ENCODE results near the gene DAPK2.

The DAPK2 gene

GRCh38 chr15:64050281-64051092 is 4.2 kb upstream of the DAPK2 start:
- Histone ChIP-seq H3K23ac (ENCODE audit: low read length in 2 of 2) (no peak overlapping the region), H3K9ac (ENCODE audit: low read length) (no peak overlapping the region), H4K91ac (ENCODE audit: low read length) (no peak overlapping the region), H3K18ac (ENCODE audit: low read depth in 1 of 2, low read length in 2 of 2) (no peak overlapping the region), H4K8ac (ENCODE audit: low read length) (peak overlapping the region; percentile 42), H3K79me1 (replicated peaks; ENCODE audit: low read length, poor library complexity, severe bottlenecking) (no peaks in the 10 kb centered on the region), H3K4me2 (ENCODE audit: low read length, poor library complexity, severe bottlenecking) (no peak overlapping the region), H2AK5ac (ENCODE audit: low read length, severe bottlenecking) (no peak overlapping the region), H3K27ac (ENCODE audit: low read length, poor library complexity, severe bottlenecking) (no peak overlapping the region), H3K36me3 (ENCODE audit: control insufficient read depth in 1 of 2, insufficient read depth in 2 of 2, low read depth in 1 of 2, low read length in 2 of 2) (no peaks in the 10 kb centered on the region), H3K4ac (ENCODE audit: low read depth in 1 of 2, low read length in 2 of 2) (no peak overlapping the region), H2BK15ac (ENCODE audit: low read depth, poor library complexity, severe bottlenecking) (no peak overlapping the region), H3K4me1 (ENCODE audit: control insufficient read depth, insufficient read depth, low read depth, low read length) (peaks cover 17% of the 10 kb centered on the region), H2AFZ (ENCODE audit: low read depth, low read length) (no peak overlapping the region), H3K9me3 (ENCODE audit: control insufficient read depth, low read length) (no peaks in the 10 kb centered on the region), H2BK5ac (ENCODE audit: low read depth, low read length, poor library complexity, severe bottlenecking) (peak overlapping the region; percentile 21), H3K27me3 (ENCODE audit: control insufficient read depth in 1 of 2, insufficient read depth in 1 of 2, low read length in 2 of 2) (peaks cover 18 to 37% of the 10 kb centered on the region in 2 experiments), H2BK120ac (ENCODE audit: low read depth, low read length) (no peak overlapping the region), H3K14ac (ENCODE audit: low read length in 2 of 2) (no peak overlapping the region), H2BK12ac (ENCODE audit: low read length in 2 of 2) (no peak overlapping the region), H3K4me3 (ENCODE audit: insufficient read depth in 1 of 2, low read depth in 1 of 2, low read length in 2 of 2) (no peak overlapping the region)
- no peak for DNase-seq
- WGBS, result 80% methylated on average over 6 of the region's 8 CpGs

DNA sequence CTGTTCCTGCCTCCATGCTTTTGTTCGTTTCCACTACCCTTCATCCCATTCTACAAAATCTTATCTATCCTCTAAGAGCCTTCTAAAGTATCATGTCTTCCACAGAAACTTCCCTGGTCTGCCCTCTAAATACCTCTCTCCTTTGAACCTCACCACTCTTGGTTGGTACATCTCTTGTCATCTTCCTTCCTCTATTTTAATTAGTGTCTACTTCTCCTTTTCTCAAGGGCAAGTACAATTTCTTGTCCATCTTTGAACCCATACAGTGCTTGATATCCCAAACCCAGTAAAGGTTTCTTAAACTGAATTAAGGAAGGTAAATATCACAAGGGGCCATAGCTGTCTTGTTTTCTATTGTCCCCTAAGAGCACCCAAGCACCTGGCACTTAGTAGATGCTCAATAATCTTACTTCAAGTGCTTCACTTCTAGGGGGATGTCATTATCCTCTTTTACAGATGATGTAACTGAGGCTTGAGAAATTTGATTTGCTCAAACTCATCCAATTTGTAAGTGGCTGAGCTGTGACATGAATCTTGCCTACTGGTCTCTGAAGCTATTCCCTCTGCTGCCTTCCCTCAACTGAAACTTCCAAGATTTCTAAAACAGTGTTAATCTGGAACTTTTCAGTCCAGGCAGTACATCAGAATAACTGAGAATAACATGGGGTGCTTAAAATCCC is 2.6 kb upstream of the DAPK2 start:
- H3K4me2 ChIP-seq (ENCODE audit: low read length, poor library complexity, severe bottlenecking), result no peak overlapping the region
- no peaks in the 10 kb centered on the region for H3K79me1 ChIP-seq (replicated peaks; ENCODE audit: low read length, poor library complexity, severe bottlenecking)
- H2BK12ac ChIP-seq (ENCODE audit: low read length in 2 of 2), result no peak overlapping the region

DNA sequence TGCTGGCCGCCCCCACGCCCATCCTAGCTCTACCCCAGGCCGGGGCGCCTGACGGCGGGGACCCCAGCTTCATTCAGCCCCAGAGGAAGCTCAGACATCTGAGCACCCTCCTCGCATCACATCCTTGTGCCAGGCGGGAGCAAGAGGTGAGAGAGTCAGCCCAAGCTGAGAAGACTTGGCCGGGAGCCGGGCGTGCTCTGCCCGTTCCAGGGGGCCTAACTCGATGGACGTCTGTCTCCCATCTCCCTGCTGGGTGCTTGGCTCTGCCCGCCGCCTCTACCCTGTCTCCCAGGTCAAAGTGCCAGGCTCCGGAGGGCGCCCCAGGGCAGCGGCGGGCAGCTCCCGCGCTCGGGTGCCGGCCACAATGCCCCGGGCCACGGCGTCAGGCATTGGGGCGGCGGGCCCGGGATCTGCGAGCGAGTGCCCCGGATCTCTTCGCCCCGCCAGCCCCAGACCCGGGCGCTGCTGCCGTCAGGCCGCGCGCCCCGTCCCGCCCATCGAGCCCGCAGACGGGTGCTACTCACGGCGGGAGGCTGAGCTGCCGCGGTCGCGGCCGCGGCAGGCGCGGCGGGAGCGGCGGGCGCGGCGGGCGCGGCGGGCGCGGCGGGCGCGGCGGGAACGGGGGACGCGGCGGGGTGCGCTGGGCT is 388 bp downstream of the DAPK2 start:
- Histone ChIP-seq H4K91ac (ENCODE audit: low read length) (peak overlapping the region; percentile 20), H2AK5ac (ENCODE audit: low read length, severe bottlenecking) (no peak overlapping the region), H3K9ac (ENCODE audit: low read length) (peak overlapping the region; percentile 75), H3K79me1 (replicated peaks; ENCODE audit: low read length, poor library complexity, severe bottlenecking) (no peaks in the 10 kb centered on the region), H3K23ac (ENCODE audit: low read length in 2 of 2) (peak overlapping the region in 1 of 2 experiments; percentile 16), H2AFZ (ENCODE audit: low read depth, low read length) (no peak overlapping the region), H3K4ac (ENCODE audit: low read depth in 1 of 2, low read length in 2 of 2) (no peak overlapping the region), H3K18ac (ENCODE audit: low read depth in 1 of 2, low read length in 2 of 2) (no peak overlapping the region), H3K27me3 (ENCODE audit: control insufficient read depth in 1 of 2, insufficient read depth in 1 of 2, low read length in 2 of 2) (peaks cover 23 to 77% of the 10 kb centered on the region in 2 experiments), H2BK12ac (ENCODE audit: low read length in 2 of 2) (no peak overlapping the region), H3K4me2 (ENCODE audit: low read length, poor library complexity, severe bottlenecking) (peak overlapping the region; percentile 62), H2BK120ac (ENCODE audit: low read depth, low read length) (no peak overlapping the region), H3K27ac (ENCODE audit: low read length, poor library complexity, severe bottlenecking) (no peak overlapping the region), H3K4me1 (ENCODE audit: control insufficient read depth, insufficient read depth, low read depth, low read length) (peaks cover 25% of the 10 kb centered on the region), H2BK15ac (ENCODE audit: low read depth, poor library complexity, severe bottlenecking) (no peak overlapping the region), H3K36me3 (ENCODE audit: control insufficient read depth in 1 of 2, insufficient read depth in 2 of 2, low read depth in 1 of 2, low read length in 2 of 2) (no peaks in the 10 kb centered on the region), H3K9me3 (ENCODE audit: control insufficient read depth, low read length) (no peaks in the 10 kb centered on the region), H3K14ac (ENCODE audit: low read length in 2 of 2) (no peak overlapping the region), H2BK5ac (ENCODE audit: low read depth, low read length, poor library complexity, severe bottlenecking) (no peak overlapping the region), H3K4me3 (ENCODE audit: insufficient read depth in 1 of 2, low read depth in 1 of 2, low read length in 2 of 2) (peak overlapping the region; percentile 61 to 80), H4K8ac (ENCODE audit: low read length) (peak overlapping the region; percentile 14)
- DNase-seq, result no peak
- WGBS, result 25% methylated on average over 34 of the region's 76 CpGs

More for the DNA sequence above, 2.6 kb upstream of the DAPK2 start:
- Histone ChIP-seq H4K8ac (ENCODE audit: low read length) (no peak overlapping the region), H3K36me3 (ENCODE audit: control insufficient read depth in 1 of 2, insufficient read depth in 2 of 2, low read depth in 1 of 2, low read length in 2 of 2) (no peaks in the 10 kb centered on the region), H3K27ac (ENCODE audit: low read length, poor library complexity, severe bottlenecking) (no peak overlapping the region), H3K27me3 (ENCODE audit: control insufficient read depth in 1 of 2, insufficient read depth in 1 of 2, low read length in 2 of 2) (peaks cover 18 to 53% of the 10 kb centered on the region in 2 experiments), H3K4ac (ENCODE audit: low read depth in 1 of 2, low read length in 2 of 2) (no peak overlapping the region), H3K4me1 (ENCODE audit: control insufficient read depth, insufficient read depth, low read depth, low read length) (peaks cover 25% of the 10 kb centered on the region), H4K91ac (ENCODE audit: low read length) (no peak overlapping the region), H3K4me3 (ENCODE audit: insufficient read depth in 1 of 2, low read depth in 1 of 2, low read length in 2 of 2) (no peak overlapping the region), H2AK5ac (ENCODE audit: low read length, severe bottlenecking) (no peak overlapping the region), H3K9ac (ENCODE audit: low read length) (no peak overlapping the region), H3K23ac (ENCODE audit: low read length in 2 of 2) (no peak overlapping the region), H2BK15ac (ENCODE audit: low read depth, poor library complexity, severe bottlenecking) (no peak overlapping the region), H3K14ac (ENCODE audit: low read length in 2 of 2) (no peak overlapping the region), H3K18ac (ENCODE audit: low read depth in 1 of 2, low read length in 2 of 2) (no peak overlapping the region), H2BK5ac (ENCODE audit: low read depth, low read length, poor library complexity, severe bottlenecking) (no peak overlapping the region), H3K9me3 (ENCODE audit: control insufficient read depth, low read length) (no peaks in the 10 kb centered on the region), H2AFZ (ENCODE audit: low read depth, low read length) (no peak overlapping the region), H2BK120ac (ENCODE audit: low read depth, low read length) (no peak overlapping the region)
- 82% methylated on average over 1 of the region's 1 CpG for WGBS
- no peak for DNase-seq

GRCh38 chr15:64045101-64045435 is 1.2 kb downstream of the DAPK2 start:
- Histone ChIP-seq H3K23ac (ENCODE audit: low read length in 2 of 2) (no peak overlapping the region), H3K9me3 (ENCODE audit: control insufficient read depth, low read length) (no peaks in the 10 kb centered on the region), H3K4me3 (ENCODE audit: insufficient read depth in 1 of 2, low read depth in 1 of 2, low read length in 2 of 2) (peak overlapping the region in 1 of 2 experiments; percentile 80), H2BK5ac (ENCODE audit: low read depth, low read length, poor library complexity, severe bottlenecking) (no peak overlapping the region), H4K8ac (ENCODE audit: low read length) (no peak overlapping the region), H3K4me1 (ENCODE audit: control insufficient read depth, insufficient read depth, low read depth, low read length) (peaks cover 19% of the 10 kb centered on the region), H3K18ac (ENCODE audit: low read depth in 1 of 2, low read length in 2 of 2) (no peak overlapping the region), H2AK5ac (ENCODE audit: low read length, severe bottlenecking) (no peak overlapping the region), H4K91ac (ENCODE audit: low read length) (no peak overlapping the region), H2BK120ac (ENCODE audit: low read depth, low read length) (no peak overlapping the region), H3K36me3 (ENCODE audit: control insufficient read depth in 1 of 2, insufficient read depth in 2 of 2, low read depth in 1 of 2, low read length in 2 of 2) (no peaks in the 10 kb centered on the region), H3K27me3 (ENCODE audit: control insufficient read depth in 1 of 2, insufficient read depth in 1 of 2, low read length in 2 of 2) (peaks cover 23 to 76% of the 10 kb centered on the region in 2 experiments), H3K4me2 (ENCODE audit: low read length, poor library complexity, severe bottlenecking) (no peak overlapping the region), H2BK15ac (ENCODE audit: low read depth, poor library complexity, severe bottlenecking) (no peak overlapping the region), H3K14ac (ENCODE audit: low read length in 2 of 2) (no peak overlapping the region), H2AFZ (ENCODE audit: low read depth, low read length) (no peak overlapping the region), H3K9ac (ENCODE audit: low read length) (no peak overlapping the region), H3K27ac (ENCODE audit: low read length, poor library complexity, severe bottlenecking) (no peak overlapping the region), H2BK12ac (ENCODE audit: low read length in 2 of 2) (no peak overlapping the region), H3K4ac (ENCODE audit: low read depth in 1 of 2, low read length in 2 of 2) (no peak overlapping the region), H3K79me1 (replicated peaks; ENCODE audit: low read length, poor library complexity, severe bottlenecking) (no peaks in the 10 kb centered on the region)
- 89% methylated on average over 5 of the region's 5 CpGs for WGBS
- DNase-seq, result no peak
